Measurements from ENCODE around the gene HYAL4. TPM values are rescaled to one million over a fixed set of nuclear protein-coding genes. Genes with fewer than 3 reads are reported as not detected.

The HYAL4 gene
- total RNA-seq (2014; rRNA removed; shearing (Covaris generic); ENCODE audit: low replicate concordance): not detected in 2 replicates

DNA sequence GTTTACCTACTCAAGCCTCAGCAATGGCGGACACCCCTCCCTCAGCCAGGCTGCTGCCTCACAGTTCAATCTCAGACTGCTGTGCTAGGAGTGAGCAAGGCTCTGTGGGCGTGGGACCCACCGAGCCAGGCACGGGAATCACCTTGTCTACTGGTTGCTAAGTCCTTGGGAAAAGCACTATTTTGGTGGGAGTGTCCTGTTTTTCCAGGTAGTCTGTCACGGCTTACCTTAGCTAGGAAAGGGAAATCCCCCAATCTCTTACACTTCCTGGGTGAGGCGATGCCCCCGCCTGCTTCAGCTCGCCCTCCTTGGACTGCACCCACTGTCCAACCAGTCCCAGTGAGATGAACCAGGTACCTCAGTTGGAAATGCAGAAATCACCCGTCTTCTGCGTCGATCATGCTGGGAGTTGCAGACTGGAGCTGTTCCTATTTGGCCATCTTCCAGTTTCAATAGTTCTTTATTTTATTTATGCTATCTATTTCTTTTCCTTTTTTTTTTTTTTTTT, at the start of gene HYAL4:
Gene HYAL4, plus strand, starts transcription at position 458 of the 508 bp plus-strand sequence. CDS start 23,105 bp downstream, outside the sequence.
- DNase-seq: no peak
- Histone ChIP-seq H3K4me3 (ENCODE audit: low read length) (no peak within 1 kb of the TSS), H3K9me2 (replicated peaks; ENCODE audit: insufficient read depth, low read length) (no peaks in the 10 kb centered on the region), H3K4me1 (ENCODE audit: low read length) (no peaks in the 10 kb centered on the region), H3K27me3 (ENCODE audit: low read length) (no peaks in the 10 kb centered on the region; the same call in 1 of the 2 replicates), H3K27ac (ENCODE audit: low read length) (no peak within 1 kb of the TSS), H3K36me3 (ENCODE audit: insufficient read depth, low read length) (no peaks in the 10 kb centered on the region), H2AFZ (ENCODE audit: low read length) (no peak within 1 kb of the TSS), H3K79me2 (ENCODE audit: low read length) (no peaks in the 10 kb centered on the region), H3K9me3 (ENCODE audit: low read length) (no peaks in the 10 kb centered on the region), H4K20me1 (ENCODE audit: insufficient read depth, low read depth, low read length) (no peaks in the 10 kb centered on the region), H3K9ac (ENCODE audit: low read length) (no peak within 1 kb of the TSS), H3K4me2 (ENCODE audit: low read depth, low read length, poor library complexity, severe bottlenecking) (no peak within 1 kb of the TSS)

- Histone ChIP-seq H3K36me3 (ENCODE audit: insufficient read depth, low read length) (no peaks in the 10 kb centered on the region), H3K9me2 (replicated peaks; ENCODE audit: insufficient read depth, low read length) (no peaks in the 10 kb centered on the region), H3K27ac (ENCODE audit: low read length) (no peak overlapping the region), H3K27me3 (ENCODE audit: low read length) (no peaks in the 10 kb centered on the region), H3K4me2 (ENCODE audit: low read depth, low read length, poor library complexity, severe bottlenecking) (no peak overlapping the region), H3K4me3 (ENCODE audit: low read length) (no peak overlapping the region), H2AFZ (ENCODE audit: low read length) (no peak overlapping the region), H3K9ac (ENCODE audit: low read length) (no peak overlapping the region), H3K4me1 (ENCODE audit: low read length) (no peaks in the 10 kb centered on the region), H3K9me3 (ENCODE audit: low read length) (no peaks in the 10 kb centered on the region), H4K20me1 (ENCODE audit: insufficient read depth, low read depth, low read length) (no peaks in the 10 kb centered on the region), H3K79me2 (ENCODE audit: low read length) (no peaks in the 10 kb centered on the region)
- DNase-seq: no peak
Observed at GRCh38 chr7:123795917-123796316, 49.1 kb upstream of the HYAL4 start.

DNA sequence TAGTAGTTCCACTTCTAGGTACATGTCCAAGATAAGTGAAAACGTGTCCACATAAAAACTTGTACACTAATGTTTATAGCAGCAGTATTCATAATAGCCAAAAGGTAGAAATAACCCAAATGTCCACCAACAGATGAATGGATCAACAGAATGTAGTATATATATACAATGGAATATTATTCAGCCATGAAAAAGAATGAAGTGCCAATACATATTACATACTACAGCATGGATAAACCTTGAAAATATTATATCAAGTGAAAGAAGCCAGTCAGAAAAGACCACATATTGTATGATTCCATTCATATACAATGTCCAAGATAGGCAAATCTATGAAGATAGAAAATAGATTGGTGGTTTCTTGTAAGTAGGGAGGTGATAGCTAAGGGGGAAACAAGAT, 48.4 kb upstream of the HYAL4 start:
- H4K20me1 ChIP-seq (ENCODE audit: insufficient read depth, low read depth, low read length): no peaks in the 10 kb centered on the region
- DNase-seq: no peak
- no peaks in the 10 kb centered on the region for H3K9me2 ChIP-seq (replicated peaks; ENCODE audit: insufficient read depth, low read length)

GRCh38 chr7:123797673-123798531, 47.1 kb upstream of the HYAL4 start:
- H2AFZ ChIP-seq (ENCODE audit: low read length): no peak overlapping the region
- H3K79me2 ChIP-seq (ENCODE audit: low read length): no peaks in the 10 kb centered on the region
- H3K36me3 ChIP-seq (ENCODE audit: insufficient read depth, low read length): no peaks in the 10 kb centered on the region
- H3K9me3 ChIP-seq (ENCODE audit: low read length): no peaks in the 10 kb centered on the region
- no peak overlapping the region for H3K4me2 ChIP-seq (ENCODE audit: low read depth, low read length, poor library complexity, severe bottlenecking)
- no peaks in the 10 kb centered on the region for H3K9me2 ChIP-seq (replicated peaks; ENCODE audit: insufficient read depth, low read length)
- no peaks in the 10 kb centered on the region for H3K27me3 ChIP-seq (ENCODE audit: low read length)
- no peak overlapping the region for H3K27ac ChIP-seq (ENCODE audit: low read length)
- peak; percentile 63 for DNase-seq
- H3K4me1 ChIP-seq (ENCODE audit: low read length): no peaks in the 10 kb centered on the region
- H3K9ac ChIP-seq (ENCODE audit: low read length): no peak overlapping the region
- H4K20me1 ChIP-seq (ENCODE audit: insufficient read depth, low read depth, low read length): no peaks in the 10 kb centered on the region
- no peak overlapping the region for H3K4me3 ChIP-seq (ENCODE audit: low read length)

More for the DNA sequence above, 48.4 kb upstream of the HYAL4 start:
- Histone ChIP-seq H3K4me1 (ENCODE audit: low read length) (no peaks in the 10 kb centered on the region), H3K4me2 (ENCODE audit: low read depth, low read length, poor library complexity, severe bottlenecking) (no peak overlapping the region), H3K36me3 (ENCODE audit: insufficient read depth, low read length) (no peaks in the 10 kb centered on the region), H2AFZ (ENCODE audit: low read length) (no peak overlapping the region), H3K4me3 (ENCODE audit: low read length) (no peak overlapping the region), H3K9ac (ENCODE audit: low read length) (no peak overlapping the region), H3K9me3 (ENCODE audit: low read length) (no peaks in the 10 kb centered on the region), H3K27me3 (ENCODE audit: low read length) (no peaks in the 10 kb centered on the region), H3K27ac (ENCODE audit: low read length) (no peak overlapping the region), H3K79me2 (ENCODE audit: low read length) (no peaks in the 10 kb centered on the region)

- DNase-seq: no peak
- Histone ChIP-seq H3K4me3 (ENCODE audit: low read length) (no peak overlapping the region), H3K27me3 (ENCODE audit: low read length) (no peaks in the 10 kb centered on the region), H3K9me3 (ENCODE audit: low read length) (no peaks in the 10 kb centered on the region), H3K9ac (ENCODE audit: low read length) (no peak overlapping the region), H3K36me3 (ENCODE audit: insufficient read depth, low read length) (no peaks in the 10 kb centered on the region), H3K27ac (ENCODE audit: low read length) (no peak overlapping the region), H3K4me2 (ENCODE audit: low read depth, low read length, poor library complexity, severe bottlenecking) (no peak overlapping the region), H2AFZ (ENCODE audit: low read length) (no peak overlapping the region), H3K79me2 (ENCODE audit: low read length) (no peaks in the 10 kb centered on the region), H3K9me2 (replicated peaks; ENCODE audit: insufficient read depth, low read length) (no peaks in the 10 kb centered on the region), H3K4me1 (ENCODE audit: low read length) (no peaks in the 10 kb centered on the region), H4K20me1 (ENCODE audit: insufficient read depth, low read depth, low read length) (no peaks in the 10 kb centered on the region)
Observed at GRCh38 chr7:123798532-123799188, 46.3 kb upstream of the HYAL4 start.

- Histone ChIP-seq H3K9me3 (ENCODE audit: low read length) (no peaks in the 10 kb centered on the region), H4K20me1 (ENCODE audit: insufficient read depth, low read depth, low read length) (no peaks in the 10 kb centered on the region), H3K9me2 (replicated peaks; ENCODE audit: insufficient read depth, low read length) (no peaks in the 10 kb centered on the region), H3K79me2 (ENCODE audit: low read length) (no peaks in the 10 kb centered on the region), H3K27me3 (ENCODE audit: low read length) (no peaks in the 10 kb centered on the region), H3K4me1 (ENCODE audit: low read length) (no peaks in the 10 kb centered on the region), H3K4me3 (ENCODE audit: low read length) (no peak overlapping the region), H3K36me3 (ENCODE audit: insufficient read depth, low read length) (no peaks in the 10 kb centered on the region), H3K4me2 (ENCODE audit: low read depth, low read length, poor library complexity, severe bottlenecking) (no peak overlapping the region), H3K9ac (ENCODE audit: low read length) (no peak overlapping the region), H3K27ac (ENCODE audit: low read length) (no peak overlapping the region), H2AFZ (ENCODE audit: low read length) (no peak overlapping the region)
- DNase-seq: no peak
Observed at GRCh38 chr7:123802249-123802648, 42.7 kb upstream of the HYAL4 start.

DNA sequence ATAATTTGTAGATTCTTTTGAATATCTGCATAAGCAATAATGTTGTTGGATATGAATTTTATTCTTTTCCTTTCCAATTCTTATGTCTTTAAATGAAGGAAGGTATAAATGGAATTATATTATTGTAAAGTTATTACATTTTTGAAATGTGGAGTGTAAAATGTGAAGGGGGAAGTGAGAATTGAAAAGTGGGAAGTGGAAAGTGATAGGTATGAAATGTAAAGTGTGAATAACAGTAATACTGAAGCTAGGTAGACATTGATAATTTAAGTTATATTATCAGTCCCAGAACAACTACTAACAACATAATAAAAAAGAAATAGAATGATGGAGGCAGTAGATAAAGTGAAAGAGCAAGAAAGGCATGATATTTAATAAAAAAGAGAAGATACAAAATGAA, 39.7 kb upstream of the HYAL4 start:
- Histone ChIP-seq H3K4me3 (ENCODE audit: low read length) (no peak overlapping the region), H3K9ac (ENCODE audit: low read length) (no peak overlapping the region), H2AFZ (ENCODE audit: low read length) (no peak overlapping the region), H3K36me3 (ENCODE audit: insufficient read depth, low read length) (no peaks in the 10 kb centered on the region), H3K9me2 (replicated peaks; ENCODE audit: insufficient read depth, low read length) (no peaks in the 10 kb centered on the region), H3K4me1 (ENCODE audit: low read length) (no peaks in the 10 kb centered on the region), H4K20me1 (ENCODE audit: insufficient read depth, low read depth, low read length) (no peaks in the 10 kb centered on the region), H3K4me2 (ENCODE audit: low read depth, low read length, poor library complexity, severe bottlenecking) (no peak overlapping the region), H3K27me3 (ENCODE audit: low read length) (no peaks in the 10 kb centered on the region), H3K79me2 (ENCODE audit: low read length) (no peaks in the 10 kb centered on the region), H3K9me3 (ENCODE audit: low read length) (no peaks in the 10 kb centered on the region), H3K27ac (ENCODE audit: low read length) (no peak overlapping the region)
- DNase-seq: no peak

DNA sequence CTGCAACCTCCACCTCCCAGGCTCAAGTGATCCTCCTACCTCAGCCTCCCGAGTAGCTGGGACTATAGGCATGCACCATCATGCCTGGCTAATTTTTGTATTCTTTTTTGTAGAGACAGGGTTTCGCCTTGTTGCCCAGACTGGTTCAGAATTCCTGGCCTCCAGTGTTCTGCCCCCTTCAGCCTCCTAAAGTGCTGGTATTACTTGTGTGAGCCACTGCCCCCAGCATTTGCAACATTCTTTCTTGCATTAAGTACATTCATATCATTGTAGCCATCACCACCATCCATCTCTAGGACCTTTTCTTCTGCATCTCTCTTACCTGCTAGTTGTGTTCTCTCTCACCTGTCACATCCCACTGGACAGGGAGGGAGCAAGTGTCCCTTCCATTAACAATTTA, 35.5 kb upstream of the HYAL4 start:
- Histone ChIP-seq H3K27ac (ENCODE audit: low read length) (no peak overlapping the region), H3K4me3 (ENCODE audit: low read length) (no peak overlapping the region), H3K9me2 (replicated peaks; ENCODE audit: insufficient read depth, low read length) (no peaks in the 10 kb centered on the region), H3K27me3 (ENCODE audit: low read length) (no peaks in the 10 kb centered on the region), H3K9me3 (ENCODE audit: low read length) (no peaks in the 10 kb centered on the region), H3K4me2 (ENCODE audit: low read depth, low read length, poor library complexity, severe bottlenecking) (no peak overlapping the region), H3K79me2 (ENCODE audit: low read length) (no peaks in the 10 kb centered on the region), H4K20me1 (ENCODE audit: insufficient read depth, low read depth, low read length) (no peaks in the 10 kb centered on the region), H3K36me3 (ENCODE audit: insufficient read depth, low read length) (no peaks in the 10 kb centered on the region), H2AFZ (ENCODE audit: low read length) (no peak overlapping the region), H3K9ac (ENCODE audit: low read length) (no peak overlapping the region), H3K4me1 (ENCODE audit: low read length) (no peaks in the 10 kb centered on the region)
- no peak for DNase-seq

Measured in Karpas-422 (cell line).